Measurements from ENCODE around the gene CEP152. TPM values are rescaled to one million over a fixed set of nuclear protein-coding genes. Genes with fewer than 3 reads are reported as not detected.

CEP152 gene
- total and polyA plus RNA-seq, 2 experiments from 2014 or later: 14.6 to 30.5 TPM

DNA sequence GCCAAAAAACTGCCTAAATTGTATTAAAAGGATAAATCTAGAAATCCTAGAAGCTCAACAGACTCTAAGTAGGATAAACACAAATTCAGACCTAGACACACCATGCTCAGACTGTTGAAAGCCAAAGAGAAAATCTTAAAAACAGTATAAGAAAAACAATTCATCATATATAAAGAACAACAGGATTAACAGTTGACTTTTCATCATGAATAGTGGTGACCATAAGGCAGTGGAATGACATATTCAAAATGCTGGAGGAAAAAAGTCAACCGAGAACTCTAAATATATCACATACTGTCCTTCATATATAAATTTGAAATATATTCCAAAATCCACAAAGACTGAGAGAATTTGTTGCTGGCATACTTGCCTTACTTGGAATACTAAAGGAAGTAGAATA is 77.3 kb downstream of the CEP152 start:
- no peak overlapping the region for H2AFZ ChIP-seq
- H3K4me3 Mint-ChIP-seq: no peak overlapping the region
- no peak overlapping the region for H3K27ac Mint-ChIP-seq
- DNase-seq (ENCODE audit: low spot score): no peak
- H3K27ac ChIP-seq (ENCODE audit: low read depth): no peak overlapping the region
- no peak overlapping the region for H3K4me3 ChIP-seq
- peaks cover 19% of the 10 kb centered on the region for H3K36me3 Mint-ChIP-seq (ENCODE audit: low read depth)
- H3K4me1 Mint-ChIP-seq: no peaks in the 10 kb centered on the region
- ATAC-seq: no peak
- TF ChIP-seq EZH2phosphoT487 (IDR thresholded peaks at IDR 0.05; ENCODE audit: unreplicated experiment) (no peak), STAT1 (IDR thresholded peaks at IDR 0.05; ENCODE audit: unreplicated experiment) (no peak), NANOG (IDR thresholded peaks at IDR 0.05; ENCODE audit: borderline replicate concordance) (no peak), JUNB (IDR thresholded peaks at IDR 0.05; ENCODE audit: unreplicated experiment) (no peak), CREB1 (CRISPR knock-in tag; IDR thresholded peaks at IDR 0.05; ENCODE audit: low read depth) (no peak), ZNF331 (CRISPR knock-in tag; IDR thresholded peaks at IDR 0.05; ENCODE audit: low read depth) (no peak), POLR2AphosphoS5 (IDR thresholded peaks at IDR 0.05; ENCODE audit: low read depth) (no peak)
- TF ChIP-seq, protein P1, sequence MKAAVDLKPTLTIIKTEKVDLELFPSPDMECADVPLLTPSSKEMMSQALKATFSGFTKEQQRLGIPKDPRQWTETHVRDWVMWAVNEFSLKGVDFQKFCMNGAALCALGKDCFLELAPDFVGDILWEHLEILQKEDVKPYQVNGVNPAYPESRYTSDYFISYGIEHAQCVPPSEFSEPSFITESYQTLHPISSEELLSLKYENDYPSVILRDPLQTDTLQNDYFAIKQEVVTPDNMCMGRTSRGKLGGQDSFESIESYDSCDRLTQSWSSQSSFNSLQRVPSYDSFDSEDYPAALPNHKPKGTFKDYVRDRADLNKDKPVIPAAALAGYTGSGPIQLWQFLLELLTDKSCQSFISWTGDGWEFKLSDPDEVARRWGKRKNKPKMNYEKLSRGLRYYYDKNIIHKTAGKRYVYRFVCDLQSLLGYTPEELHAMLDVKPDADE (IDR thresholded peaks at IDR 0.05): no peak
- TF ChIP-seq, protein P2, sequence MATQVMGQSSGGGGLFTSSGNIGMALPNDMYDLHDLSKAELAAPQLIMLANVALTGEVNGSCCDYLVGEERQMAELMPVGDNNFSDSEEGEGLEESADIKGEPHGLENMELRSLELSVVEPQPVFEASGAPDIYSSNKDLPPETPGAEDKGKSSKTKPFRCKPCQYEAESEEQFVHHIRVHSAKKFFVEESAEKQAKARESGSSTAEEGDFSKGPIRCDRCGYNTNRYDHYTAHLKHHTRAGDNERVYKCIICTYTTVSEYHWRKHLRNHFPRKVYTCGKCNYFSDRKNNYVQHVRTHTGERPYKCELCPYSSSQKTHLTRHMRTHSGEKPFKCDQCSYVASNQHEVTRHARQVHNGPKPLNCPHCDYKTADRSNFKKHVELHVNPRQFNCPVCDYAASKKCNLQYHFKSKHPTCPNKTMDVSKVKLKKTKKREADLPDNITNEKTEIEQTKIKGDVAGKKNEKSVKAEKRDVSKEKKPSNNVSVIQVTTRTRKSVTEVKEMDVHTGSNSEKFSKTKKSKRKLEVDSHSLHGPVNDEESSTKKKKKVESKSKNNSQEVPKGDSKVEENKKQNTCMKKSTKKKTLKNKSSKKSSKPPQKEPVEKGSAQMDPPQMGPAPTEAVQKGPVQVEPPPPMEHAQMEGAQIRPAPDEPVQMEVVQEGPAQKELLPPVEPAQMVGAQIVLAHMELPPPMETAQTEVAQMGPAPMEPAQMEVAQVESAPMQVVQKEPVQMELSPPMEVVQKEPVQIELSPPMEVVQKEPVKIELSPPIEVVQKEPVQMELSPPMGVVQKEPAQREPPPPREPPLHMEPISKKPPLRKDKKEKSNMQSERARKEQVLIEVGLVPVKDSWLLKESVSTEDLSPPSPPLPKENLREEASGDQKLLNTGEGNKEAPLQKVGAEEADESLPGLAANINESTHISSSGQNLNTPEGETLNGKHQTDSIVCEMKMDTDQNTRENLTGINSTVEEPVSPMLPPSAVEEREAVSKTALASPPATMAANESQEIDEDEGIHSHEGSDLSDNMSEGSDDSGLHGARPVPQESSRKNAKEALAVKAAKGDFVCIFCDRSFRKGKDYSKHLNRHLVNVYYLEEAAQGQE (IDR thresholded peaks at IDR 0.05; ENCODE audit: unreplicated experiment): no peak
- TF ChIP-seq, protein P3, sequence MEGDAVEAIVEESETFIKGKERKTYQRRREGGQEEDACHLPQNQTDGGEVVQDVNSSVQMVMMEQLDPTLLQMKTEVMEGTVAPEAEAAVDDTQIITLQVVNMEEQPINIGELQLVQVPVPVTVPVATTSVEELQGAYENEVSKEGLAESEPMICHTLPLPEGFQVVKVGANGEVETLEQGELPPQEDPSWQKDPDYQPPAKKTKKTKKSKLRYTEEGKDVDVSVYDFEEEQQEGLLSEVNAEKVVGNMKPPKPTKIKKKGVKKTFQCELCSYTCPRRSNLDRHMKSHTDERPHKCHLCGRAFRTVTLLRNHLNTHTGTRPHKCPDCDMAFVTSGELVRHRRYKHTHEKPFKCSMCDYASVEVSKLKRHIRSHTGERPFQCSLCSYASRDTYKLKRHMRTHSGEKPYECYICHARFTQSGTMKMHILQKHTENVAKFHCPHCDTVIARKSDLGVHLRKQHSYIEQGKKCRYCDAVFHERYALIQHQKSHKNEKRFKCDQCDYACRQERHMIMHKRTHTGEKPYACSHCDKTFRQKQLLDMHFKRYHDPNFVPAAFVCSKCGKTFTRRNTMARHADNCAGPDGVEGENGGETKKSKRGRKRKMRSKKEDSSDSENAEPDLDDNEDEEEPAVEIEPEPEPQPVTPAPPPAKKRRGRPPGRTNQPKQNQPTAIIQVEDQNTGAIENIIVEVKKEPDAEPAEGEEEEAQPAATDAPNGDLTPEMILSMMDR (conservative IDR thresholded peaks at IDR 0.05; ENCODE audit: low read depth in 2 of 2): no peak
- peaks cover 6% of the 10 kb centered on the region; the same call in 2 of the 3 replicates for H3K9me3 Mint-ChIP-seq
- H3K4me2 ChIP-seq: no peak overlapping the region
- no peaks in the 10 kb centered on the region for H3K79me2 ChIP-seq (replicated peaks; ENCODE audit: insufficient read depth)
- H3K9me2 ChIP-seq (ENCODE audit: insufficient read depth): no peaks in the 10 kb centered on the region
- H4K20me1 ChIP-seq (replicated peaks; ENCODE audit: insufficient read depth): no peaks in the 10 kb centered on the region
- H3K27me3 ChIP-seq (ENCODE audit: insufficient read depth): no peaks in the 10 kb centered on the region
- peaks cover 2% of the 10 kb centered on the region for H3K27me3 Mint-ChIP-seq (ENCODE audit: insufficient read depth, low read depth, poor library complexity)
- no peaks in the 10 kb centered on the region for H3K4me1 ChIP-seq (ENCODE audit: insufficient read depth)
- H3K36me3 ChIP-seq (ENCODE audit: insufficient read depth): peaks cover 5% of the 10 kb centered on the region; the same call in 1 of the 2 replicates
- no peaks in the 10 kb centered on the region for H3F3A ChIP-seq (replicated peaks; ENCODE audit: low read depth)

Measured in GM23338 (cell line).